GM12872 (cell line): ENCODE measurements around the gene RYK.

Experiments
- CTCF ChIP-seq: IDR thresholded peaks from 3 replicates; pipeline ENCODE4 v1.5.1; 2011; ENCODE audit warnings: low read depth, mild to moderate bottlenecking, low read length, moderate library complexity; ENCODE audit not compliant: insufficient read depth

The RYK gene

GRCh38 chr3:134276086-134276485 is 25.4 kb upstream of the RYK start:
- no peak for TF ChIP-seq CTCF

GRCh38 chr3:134274571-134274970 is 23.9 kb upstream of the RYK start:
- no peak for TF ChIP-seq CTCF

GRCh38 chr3:134267996-134268395 is 17.3 kb upstream of the RYK start:
- TF ChIP-seq CTCF = no peak

- TF ChIP-seq CTCF = no peak
Measured at GRCh38 chr3:134260987-134261386, 10.3 kb upstream of the RYK start.

GRCh38 chr3:134258761-134259347 is 8.2 kb upstream of the RYK start:
- TF ChIP-seq CTCF = no peak

- TF ChIP-seq CTCF = no peak
Measured at GRCh38 chr3:134255404-134255803, 4.7 kb upstream of the RYK start.

- no peak for TF ChIP-seq CTCF
Measured at GRCh38 chr3:134253475-134254226, 3.0 kb upstream of the RYK start.
